ENCODE measurements around the gene TFF2.

Gene TFF2

GRCh38 chr21:42317826-42318746, 32.7 kb downstream of the TFF2 start:
- DNase-seq: no peak

- DNase-seq: no peak
Observed at GRCh38 chr21:42317341-42317741, 33.5 kb downstream of the TFF2 start.

- DNase-seq: no peak
Observed at GRCh38 chr21:42316891-42317290, 33.9 kb downstream of the TFF2 start.

- no peak for DNase-seq
Observed at GRCh38 chr21:42315296-42315891, 35.4 kb downstream of the TFF2 start, which contains the start of gene TFF3. TFF3 (minus strand) TSS chr21:42315409; CDS start chr21:42315374, 35 bp downstream.

- DNase-seq: no peak
Observed at GRCh38 chr21:42314616-42315295, 36.0 kb downstream of the TFF2 start.

- DNase-seq: no peak
Observed at GRCh38 chr21:42313501-42313969, 37.3 kb downstream of the TFF2 start.

- no peak for DNase-seq
Observed at GRCh38 chr21:42312626-42313104, 38.1 kb downstream of the TFF2 start.

- no peak for DNase-seq
Observed at GRCh38 chr21:42311816-42312625, 38.8 kb downstream of the TFF2 start.

GRCh38 chr21:42311160-42311559, 39.6 kb downstream of the TFF2 start:
- no peak for DNase-seq

GRCh38 chr21:42310411-42311001, 40.3 kb downstream of the TFF2 start:
- DNase-seq: no peak

- DNase-seq: peak; percentile 53
Observed at GRCh38 chr21:42309753-42310213, 41.0 kb downstream of the TFF2 start.

- DNase-seq: no peak
Observed at GRCh38 chr21:42308914-42309752, 41.7 kb downstream of the TFF2 start.

GRCh38 chr21:42308161-42308913, 42.5 kb downstream of the TFF2 start:
- no peak for DNase-seq

GRCh38 chr21:42307106-42307505, 43.7 kb downstream of the TFF2 start:
- DNase-seq: no peak

GRCh38 chr21:42306366-42307035, 44.3 kb downstream of the TFF2 start:
- no peak for DNase-seq

GRCh38 chr21:42305707-42306147, 45.1 kb downstream of the TFF2 start:
- no peak for DNase-seq

- DNase-seq: no peak
Observed at GRCh38 chr21:42304556-42305454, 46.0 kb downstream of the TFF2 start.

GRCh38 chr21:42303443-42303842, 47.4 kb downstream of the TFF2 start:
- DNase-seq: no peak
